ENCODE data around the gene CDH15. TPM values are rescaled to one million over a fixed set of nuclear protein-coding genes. Genes with fewer than 3 reads are reported as not detected.

The CDH15 gene
- total RNA-seq, 4 donors from 2014 or later: 0.84 to 8.1 (median 1.9) TPM

DNA sequence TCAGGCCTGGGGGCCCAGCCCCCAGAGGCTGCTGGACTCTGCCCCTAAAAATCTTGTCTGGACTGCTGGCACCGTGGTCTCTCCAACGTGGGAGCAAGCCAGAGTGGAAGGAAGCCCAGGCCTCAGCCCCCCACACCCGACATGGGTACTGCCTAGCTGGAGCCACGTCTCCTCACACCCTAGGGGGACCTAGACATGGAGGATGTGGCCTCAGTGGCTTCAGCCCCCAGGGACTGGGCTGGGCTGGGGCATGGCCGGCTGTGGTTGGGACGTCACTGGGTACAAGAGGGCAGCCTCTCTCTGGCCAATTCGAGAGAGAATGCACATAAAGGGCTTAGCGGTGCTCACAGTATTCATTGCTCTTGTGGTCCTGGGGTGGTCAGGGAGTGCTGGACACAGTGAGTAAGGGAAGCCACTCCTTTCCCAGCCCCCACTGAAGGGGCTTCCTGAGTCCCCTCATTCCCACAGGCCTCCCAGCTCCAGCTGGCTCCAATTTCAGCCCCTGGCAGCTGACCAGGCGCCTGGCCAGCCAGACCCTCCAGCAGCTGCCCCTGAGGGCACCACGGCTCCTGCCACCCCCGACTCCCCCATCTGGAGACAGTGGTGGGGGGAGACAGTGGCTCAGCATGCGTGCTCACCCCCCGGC, 1.1 kb downstream of the CDH15 start:
- H3K36me3 ChIP-seq: no peaks in the 10 kb centered on the region
- DNase-seq (ENCODE audit: low spot score in 2 of 2): no peak
- no peak for TF ChIP-seq EP300 (IDR thresholded peaks at IDR 0.05)
- TF ChIP-seq POLR2A (IDR thresholded peaks at IDR 0.05): no peak
- TF ChIP-seq, protein P1, sequence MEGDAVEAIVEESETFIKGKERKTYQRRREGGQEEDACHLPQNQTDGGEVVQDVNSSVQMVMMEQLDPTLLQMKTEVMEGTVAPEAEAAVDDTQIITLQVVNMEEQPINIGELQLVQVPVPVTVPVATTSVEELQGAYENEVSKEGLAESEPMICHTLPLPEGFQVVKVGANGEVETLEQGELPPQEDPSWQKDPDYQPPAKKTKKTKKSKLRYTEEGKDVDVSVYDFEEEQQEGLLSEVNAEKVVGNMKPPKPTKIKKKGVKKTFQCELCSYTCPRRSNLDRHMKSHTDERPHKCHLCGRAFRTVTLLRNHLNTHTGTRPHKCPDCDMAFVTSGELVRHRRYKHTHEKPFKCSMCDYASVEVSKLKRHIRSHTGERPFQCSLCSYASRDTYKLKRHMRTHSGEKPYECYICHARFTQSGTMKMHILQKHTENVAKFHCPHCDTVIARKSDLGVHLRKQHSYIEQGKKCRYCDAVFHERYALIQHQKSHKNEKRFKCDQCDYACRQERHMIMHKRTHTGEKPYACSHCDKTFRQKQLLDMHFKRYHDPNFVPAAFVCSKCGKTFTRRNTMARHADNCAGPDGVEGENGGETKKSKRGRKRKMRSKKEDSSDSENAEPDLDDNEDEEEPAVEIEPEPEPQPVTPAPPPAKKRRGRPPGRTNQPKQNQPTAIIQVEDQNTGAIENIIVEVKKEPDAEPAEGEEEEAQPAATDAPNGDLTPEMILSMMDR (IDR thresholded peaks at IDR 0.05): no peak
- H3K27ac ChIP-seq: peak overlapping the region in 2 of 4 donors; percentile 11 to 50
- 43 to 52% methylated on average over 6 to 12 of the region's 13 CpGs for WGBS, 2 donors
- H3K9me3 ChIP-seq: no peaks in the 10 kb centered on the region
- peaks cover 0 to 42% of the 10 kb centered on the region in 2 donors for H3K27me3 ChIP-seq
- peaks cover 3 to 61% (median 21%) of the 10 kb centered on the region in 4 donors for H3K4me1 ChIP-seq
- no peak overlapping the region for H3K4me3 ChIP-seq

DNA sequence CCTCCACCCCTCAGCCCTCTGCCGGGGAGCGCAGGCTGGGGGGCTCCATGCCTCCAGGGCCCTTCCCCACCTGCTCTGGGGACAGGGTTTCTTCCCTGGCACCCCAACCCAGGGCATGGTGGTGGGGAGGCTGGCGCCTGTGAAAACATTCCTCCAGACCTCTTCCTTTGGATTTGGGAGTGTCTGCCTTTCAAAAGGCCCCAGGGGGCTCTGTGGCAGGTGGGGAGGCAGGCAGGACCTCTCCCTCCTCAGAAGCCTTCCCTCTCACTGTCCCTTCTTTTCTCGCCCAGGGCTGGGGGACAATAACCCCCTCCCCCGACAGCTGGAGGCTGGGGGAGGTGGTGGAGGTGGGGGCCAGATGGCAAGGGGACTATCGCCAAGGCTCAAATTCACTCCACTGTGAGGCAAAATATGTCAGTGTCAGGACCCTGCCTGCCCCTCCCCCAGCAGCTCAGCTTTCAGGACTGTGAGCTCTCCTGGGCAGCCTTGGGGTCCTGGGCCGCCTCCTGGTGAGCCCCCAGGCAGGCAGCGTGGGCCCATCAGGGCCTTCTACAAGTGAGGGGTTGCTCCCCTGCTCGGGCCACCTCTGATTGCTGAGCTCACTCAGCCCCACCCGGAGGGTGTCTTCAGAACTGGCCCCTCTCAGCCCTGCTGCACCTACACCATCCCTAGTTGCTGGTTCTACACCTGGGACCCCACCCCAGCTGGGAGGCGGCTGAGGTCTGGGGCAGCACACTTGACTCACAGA, 1.8 kb downstream of the CDH15 start:
- 56 to 68% methylated on average over 6 to 11 of the region's 11 CpGs for WGBS, 2 donors
- no peak for DNase-seq (ENCODE audit: low spot score in 2 of 2)
- peaks cover 0 to 36% of the 10 kb centered on the region in 2 donors for H3K27me3 ChIP-seq
- peak overlapping the region in 2 of 4 donors; percentile 6 to 73 for H3K27ac ChIP-seq
- H3K9me3 ChIP-seq: no peaks in the 10 kb centered on the region
- no peaks in the 10 kb centered on the region for H3K36me3 ChIP-seq
- no peak for TF ChIP-seq EP300 (IDR thresholded peaks at IDR 0.05)
- no peak for TF ChIP-seq POLR2A (IDR thresholded peaks at IDR 0.05)
- TF ChIP-seq, protein P1 (IDR thresholded peaks at IDR 0.05): no peak
- H3K4me1 ChIP-seq: peaks cover 3 to 59% (median 21%) of the 10 kb centered on the region in 4 donors
- no peak overlapping the region for H3K4me3 ChIP-seq

DNA sequence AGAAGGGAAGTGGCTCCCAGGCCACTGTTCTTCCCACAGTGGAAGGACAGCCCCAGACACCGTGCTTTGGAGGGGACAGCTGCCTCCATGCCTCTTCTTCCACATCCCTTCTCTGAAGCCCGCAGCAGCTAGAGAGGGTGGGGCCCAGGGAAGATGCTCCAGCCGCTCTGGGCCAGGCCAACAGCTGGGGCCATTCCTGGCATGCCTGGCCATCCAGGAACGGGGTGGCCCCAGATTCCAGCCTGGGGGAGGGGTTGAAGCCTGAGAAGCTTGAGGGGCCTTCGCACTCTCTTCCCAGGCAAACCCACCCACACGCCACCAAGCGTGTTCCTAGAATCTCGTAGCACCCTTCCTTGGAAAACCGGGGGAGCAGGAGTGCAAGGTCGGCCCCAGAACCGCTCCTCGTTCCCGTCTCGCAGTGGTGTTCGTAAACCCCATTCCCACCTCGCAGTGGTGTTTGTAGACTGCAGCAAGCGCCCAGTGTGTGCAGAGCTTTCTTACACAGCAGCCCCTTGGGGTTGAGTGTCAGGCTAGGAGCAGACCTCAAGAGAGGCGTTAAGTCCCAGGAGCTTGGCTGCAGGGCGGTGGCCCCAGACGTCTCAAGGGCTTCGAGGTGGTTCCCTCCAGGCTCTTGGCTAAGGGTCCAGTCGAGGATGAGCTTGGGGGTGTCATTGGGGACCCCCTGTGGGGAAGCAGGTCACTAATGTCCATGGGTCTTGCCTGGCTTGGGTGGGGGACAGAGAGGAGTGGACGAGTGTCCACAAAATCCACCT, 2.7 kb downstream of the CDH15 start:
- H3K27ac ChIP-seq: peak overlapping the region in 3 of 4 donors; percentile 0 to 82 (median 73)
- H3K4me1 ChIP-seq: peaks cover 3 to 59% (median 21%) of the 10 kb centered on the region in 4 donors
- H3K36me3 ChIP-seq: peaks cover 0 to under 1% (median 0%) of the 10 kb centered on the region in 3 donors
- no peak for DNase-seq (ENCODE audit: low spot score in 2 of 2)
- TF ChIP-seq EP300 (IDR thresholded peaks at IDR 0.05) (no peak), POLR2A (IDR thresholded peaks at IDR 0.05) (no peak)
- TF ChIP-seq, protein P1 (IDR thresholded peaks at IDR 0.05): no peak
- H3K4me3 ChIP-seq: no peak overlapping the region
- H3K27me3 ChIP-seq: peaks cover 0 to 27% of the 10 kb centered on the region in 2 donors
- 74 to 77% methylated on average over 22 to 23 of the region's 23 CpGs for WGBS, 2 donors
- no peaks in the 10 kb centered on the region for H3K9me3 ChIP-seq

DNA sequence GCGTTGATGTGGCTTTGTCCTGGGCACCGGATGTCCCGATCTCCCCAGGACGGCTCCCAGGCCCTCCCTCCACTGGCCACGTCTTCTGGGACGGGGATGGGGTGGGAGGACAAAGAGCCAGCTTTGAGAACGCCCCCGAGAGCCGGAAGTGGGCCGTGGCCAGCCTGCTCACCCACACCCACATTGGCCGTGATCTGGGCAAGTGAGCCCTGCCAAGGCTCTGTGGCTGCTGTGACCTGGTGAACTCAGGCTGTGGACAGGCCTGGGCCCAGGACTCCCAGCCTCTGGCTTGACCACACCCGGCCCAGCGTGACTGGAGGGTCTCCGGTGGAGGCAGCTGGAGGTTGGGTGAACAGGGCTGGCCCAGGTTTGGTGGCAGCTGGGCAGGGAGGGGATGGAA, 3.3 kb downstream of the CDH15 start:
- peaks cover 0 to 20% of the 10 kb centered on the region in 2 donors for H3K27me3 ChIP-seq
- TF ChIP-seq, protein P1 (IDR thresholded peaks at IDR 0.05): no peak
- peak in 1 of 2 donors; percentile 42 for TF ChIP-seq EP300 (IDR thresholded peaks at IDR 0.05)
- TF ChIP-seq POLR2A (IDR thresholded peaks at IDR 0.05): no peak
- no peaks in the 10 kb centered on the region for H3K9me3 ChIP-seq
- H3K36me3 ChIP-seq: peaks cover 0 to 7% (median 0%) of the 10 kb centered on the region in 3 donors
- 28 to 32% methylated on average over 14 of the region's 14 CpGs for WGBS, 2 donors
- DNase-seq (ENCODE audit: low spot score in 2 of 2): no peak
- H3K27ac ChIP-seq: peak overlapping the region in 3 of 4 donors; percentile 0 to 82 (median 73)
- H3K4me3 ChIP-seq: no peak overlapping the region
- peaks cover 3 to 59% (median 21%) of the 10 kb centered on the region in 4 donors for H3K4me1 ChIP-seq
